ENCODE data around the gene CHST4. TPM values are rescaled to one million over a fixed set of nuclear protein-coding genes. Genes with fewer than 3 reads are reported as not detected.

Gene CHST4
- total RNA-seq, 1 experiment from 2014 or later, result 9.9 TPM

- TF ChIP-seq ZNF425 (CRISPR knock-in tag; conservative IDR thresholded peaks at IDR 0.05) (no peak), MAX (CRISPR knock-in tag; IDR thresholded peaks at IDR 0.05) (peak; percentile 14; the same call in 1 of the 2 replicates), ZNF671 (CRISPR knock-in tag; IDR thresholded peaks at IDR 0.05) (no peak), ZNF396 (CRISPR knock-in tag; IDR thresholded peaks at IDR 0.05; ENCODE audit: borderline replicate concordance) (no peak), FOXP4 (CRISPR knock-in tag; IDR thresholded peaks at IDR 0.05) (no peak; the same call in 1 of the 2 replicates), ELF4 (CRISPR knock-in tag; IDR thresholded peaks at IDR 0.05; ENCODE audit: low read depth) (no peak), IRF2 (CRISPR knock-in tag; IDR thresholded peaks at IDR 0.05; ENCODE audit: borderline replicate concordance, low read depth) (no peak), E2F4 (CRISPR knock-in tag; IDR thresholded peaks at IDR 0.05; ENCODE audit: borderline replicate concordance, low read depth) (no peak), OVOL2 (CRISPR knock-in tag; IDR thresholded peaks at IDR 0.05; ENCODE audit: borderline replicate concordance) (no peak), SMAD4 (CRISPR knock-in tag; IDR thresholded peaks at IDR 0.05) (no peak), NFYB (CRISPR knock-in tag; conservative IDR thresholded peaks at IDR 0.05; ENCODE audit: low read depth) (no peak), MXD4 (CRISPR knock-in tag; IDR thresholded peaks at IDR 0.05; ENCODE audit: borderline replicate concordance) (no peak), HMGXB4 (CRISPR knock-in tag; IDR thresholded peaks at IDR 0.05) (no peak), JUN (CRISPR knock-in tag; IDR thresholded peaks at IDR 0.05) (no peak), MLX (CRISPR knock-in tag; IDR thresholded peaks at IDR 0.05) (no peak), IRF1 (CRISPR knock-in tag; IDR thresholded peaks at IDR 0.05) (no peak), KAT7 (CRISPR knock-in tag; IDR thresholded peaks at IDR 0.05; ENCODE audit: borderline replicate concordance) (no peak), AR (CRISPR knock-in tag; IDR thresholded peaks at IDR 0.05) (no peak), ZNF232 (CRISPR knock-in tag; IDR thresholded peaks at IDR 0.05) (no peak), ZMAT4 (CRISPR knock-in tag; IDR thresholded peaks at IDR 0.05) (no peak), USF1 (CRISPR knock-in tag; IDR thresholded peaks at IDR 0.05) (no peak), NFE2L1 (CRISPR knock-in tag; IDR thresholded peaks at IDR 0.05) (no peak), FOXJ3 (CRISPR knock-in tag; IDR thresholded peaks at IDR 0.05; ENCODE audit: borderline replicate concordance) (no peak)
These were observed 42.0 kb upstream of the CHST4 start (continued) for GRCh38 chr16:71484006-71484893.

All from WTC11 (cell line).